Activated naive CD4-positive, alpha-beta T cell treated with Interleukin-2 at 50 U/mL for 16 hours (primary cell): ENCODE data around the gene KSR1.
"Not testable (repeated sequence)": the region's sequence is repeated elsewhere in the genome, so short reads cannot be mapped to it uniquely, and the experiment has no call there.

Experiments used
- DNase-seq: peaks from one replicate; pipeline ENCODE4 v3.0.0-alpha.2; 2020

KSR1 gene

GRCh38 chr17:27647765-27648164, 191.5 kb downstream of the KSR1 start:
- DNase-seq, result no peak

GRCh38 chr17:27649111-27649571, 192.9 kb downstream of the KSR1 start:
- not testable (repeated sequence) for DNase-seq

GRCh38 chr17:27649929-27650328, 193.7 kb downstream of the KSR1 start:
- no peak for DNase-seq

- no peak for DNase-seq
Observed at GRCh38 chr17:27650836-27651235, 194.6 kb downstream of the KSR1 start.

DNA sequence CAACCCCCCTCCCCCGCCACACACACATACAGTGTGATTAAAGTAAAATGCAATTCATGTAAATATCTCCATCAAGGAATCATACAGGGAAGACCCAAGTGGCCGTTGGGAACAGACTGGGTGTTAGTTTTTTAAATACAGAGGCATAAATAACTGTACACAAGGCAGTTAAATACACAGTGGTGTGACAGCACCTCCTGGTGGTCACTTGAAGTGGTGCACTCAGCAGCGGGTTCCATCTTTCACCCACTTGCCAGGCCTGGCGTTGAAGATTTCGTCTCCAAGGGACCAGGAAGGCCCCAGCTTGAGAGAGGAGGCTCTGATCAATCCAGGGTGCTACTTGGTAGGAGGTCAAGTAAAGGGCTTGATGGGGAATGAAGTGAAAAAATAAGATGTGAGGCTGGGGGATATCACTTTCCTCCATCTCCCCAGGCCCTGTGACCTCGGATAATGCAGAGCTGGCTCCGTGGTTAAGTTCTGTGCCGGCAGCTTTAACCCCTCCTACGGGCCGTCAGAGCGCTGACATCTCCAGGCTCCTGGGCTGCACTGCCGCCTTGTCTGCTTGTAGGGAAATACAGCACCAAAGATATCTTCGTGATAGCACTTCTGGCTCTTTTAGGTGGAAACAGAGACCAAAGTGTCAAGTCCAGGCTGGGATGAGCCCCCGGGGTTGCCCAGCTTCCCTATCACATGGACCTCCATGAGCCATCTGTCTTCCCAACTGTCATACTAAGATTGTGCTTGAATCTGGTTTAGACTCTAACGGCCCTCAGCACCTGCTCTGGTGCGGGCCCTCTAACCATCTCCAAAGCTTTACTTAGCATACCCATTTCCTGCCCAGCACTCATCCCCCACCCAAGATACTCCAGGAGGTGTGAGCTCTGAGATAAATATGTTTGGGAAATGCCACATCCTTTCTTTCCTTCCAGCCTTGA, 195.4 kb downstream of the KSR1 start:
- DNase-seq, result peak; percentile 73

DNA sequence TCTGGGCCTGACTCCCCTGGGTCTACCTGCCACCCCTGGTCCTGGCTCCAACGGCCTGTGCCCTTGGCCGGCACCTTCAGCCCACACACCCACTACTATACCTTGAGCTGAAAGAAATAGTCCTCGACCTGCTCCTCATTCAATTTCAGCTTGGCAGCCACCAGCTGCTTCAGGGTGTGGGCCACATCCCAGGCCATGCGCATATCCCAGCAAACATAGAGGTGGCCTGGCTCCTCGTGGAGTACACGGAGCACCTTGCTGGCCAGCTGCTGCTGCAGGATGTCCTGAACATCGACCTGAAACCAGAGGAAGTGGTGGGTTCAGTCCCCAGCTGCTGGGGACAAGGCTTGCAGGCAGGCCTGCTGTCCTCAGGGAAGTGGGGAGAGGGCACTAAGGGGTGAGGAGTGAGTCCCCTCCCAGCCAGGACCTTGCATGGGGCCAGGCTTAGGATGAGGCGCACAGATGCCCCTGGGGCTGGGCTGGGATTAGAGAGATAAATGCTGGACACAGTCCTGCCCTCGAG, 197.3 kb downstream of the KSR1 start:
- DNase-seq, result not testable (repeated sequence)

- no peak for DNase-seq
Observed at GRCh38 chr17:27654136-27654535, 197.9 kb downstream of the KSR1 start.

DNA sequence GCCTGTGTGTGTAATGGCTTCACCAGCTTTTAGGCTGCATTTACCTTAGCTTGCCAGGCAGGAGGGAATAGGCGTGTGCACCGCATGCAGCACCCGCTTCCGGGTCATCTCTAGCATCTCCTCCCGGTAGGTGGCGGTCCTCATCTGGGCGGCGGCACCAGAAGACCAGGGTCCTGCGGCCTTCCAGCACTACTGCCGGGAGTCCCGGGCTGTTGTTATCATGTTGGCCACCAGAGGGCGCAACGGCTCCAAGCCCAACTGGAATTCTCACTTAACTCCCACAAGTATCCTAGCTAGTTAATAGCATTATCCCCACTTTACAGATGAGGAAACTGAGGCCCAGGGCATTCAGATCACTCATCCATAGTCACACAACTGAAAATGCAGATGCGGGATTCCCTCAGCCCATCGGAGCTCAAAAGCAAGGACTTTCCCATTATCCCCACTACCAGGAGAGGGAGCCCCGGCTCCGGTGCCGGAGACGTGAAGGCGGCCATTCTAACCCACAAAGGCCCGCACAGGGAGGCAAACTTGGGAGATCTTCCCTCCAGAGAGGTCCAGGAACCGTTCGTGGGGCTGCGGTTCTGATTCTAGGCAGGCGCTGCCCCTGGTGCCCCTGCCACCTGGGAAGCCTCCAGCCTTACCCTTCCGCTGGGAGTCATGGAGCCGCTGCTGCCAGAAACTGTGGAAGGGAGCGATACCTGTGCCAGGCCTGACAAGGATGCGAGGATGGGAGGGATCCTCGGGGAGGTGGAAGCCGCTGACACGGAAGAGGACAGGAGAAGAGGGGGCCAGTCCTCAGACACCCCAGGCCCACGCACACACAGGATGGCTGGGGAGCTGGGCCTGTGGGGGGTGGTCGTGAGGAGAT, 198.6 kb downstream of the KSR1 start:
- DNase-seq, result peak; percentile 72

- not testable (repeated sequence) for DNase-seq
Observed at GRCh38 chr17:27655525-27656111, 199.4 kb downstream of the KSR1 start.

- not testable (repeated sequence) for DNase-seq
Observed at GRCh38 chr17:27656620-27657019, 200.4 kb downstream of the KSR1 start.

GRCh38 chr17:27657620-27658019, 201.4 kb downstream of the KSR1 start:
- no peak for DNase-seq

GRCh38 chr17:27659683-27660082, 203.4 kb downstream of the KSR1 start:
- DNase-seq, result no peak

GRCh38 chr17:27660436-27660835, 204.2 kb downstream of the KSR1 start:
- no peak for DNase-seq

- no peak for DNase-seq
Observed at GRCh38 chr17:27663936-27664605, 207.8 kb downstream of the KSR1 start.

GRCh38 chr17:27664606-27664965, 208.3 kb downstream of the KSR1 start:
- no peak for DNase-seq

- DNase-seq, result no peak
Observed at GRCh38 chr17:27665549-27665948, 209.3 kb downstream of the KSR1 start.

- not testable (repeated sequence) for DNase-seq
Observed at GRCh38 chr17:27666270-27666669, 210.0 kb downstream of the KSR1 start.

GRCh38 chr17:27666831-27667560, 210.7 kb downstream of the KSR1 start:
- no peak for DNase-seq

DNA sequence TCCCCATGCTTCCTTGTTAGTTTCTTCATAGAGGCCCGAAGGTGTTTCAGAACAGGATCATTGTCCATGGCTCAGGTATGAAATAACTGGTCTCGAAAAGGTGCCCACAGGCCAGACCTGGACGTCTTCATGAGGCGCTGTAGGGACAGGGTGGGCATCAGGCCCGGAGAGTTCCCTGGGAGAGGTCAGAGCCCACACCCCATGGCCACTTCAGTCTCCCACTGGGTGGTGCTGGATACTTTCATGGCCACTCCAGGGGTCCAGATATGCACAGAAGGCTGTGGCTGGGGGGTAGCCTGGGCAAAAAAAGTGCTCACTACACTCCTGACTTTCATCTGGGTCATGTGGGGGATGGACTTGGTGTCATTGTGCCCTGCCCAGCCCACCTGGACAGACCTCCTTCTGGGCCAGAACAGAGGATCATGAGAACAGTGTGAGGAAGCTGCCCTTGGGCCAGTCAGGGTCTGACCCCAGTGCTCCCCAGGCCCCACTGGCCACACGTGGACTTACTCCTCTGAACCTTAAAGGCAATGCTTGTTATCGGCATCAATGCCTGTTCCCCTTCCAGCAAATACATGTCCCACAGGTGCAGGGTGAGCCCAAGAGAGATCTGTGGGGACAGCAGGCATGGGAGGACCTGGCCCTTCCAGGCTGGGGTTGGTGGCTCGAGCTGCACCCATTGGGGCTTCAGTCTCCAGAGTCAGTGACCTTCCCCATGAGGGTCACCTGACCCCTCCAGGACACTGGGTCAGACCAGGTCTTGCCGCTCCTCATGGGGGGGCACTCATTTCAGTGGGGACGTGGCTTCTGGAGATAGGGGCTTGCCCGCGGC, 211.6 kb downstream of the KSR1 start:
- DNase-seq, result no peak

GRCh38 chr17:27668488-27668823, 212.2 kb downstream of the KSR1 start:
- DNase-seq, result no peak

- DNase-seq, result no peak
Observed at GRCh38 chr17:27669136-27669535, 212.9 kb downstream of the KSR1 start.
